ENCODE results near the gene AMY2A.
"Not testable (repeated sequence)": the region's sequence is repeated elsewhere in the genome, so short reads cannot be mapped to it uniquely, and the experiment has no call there.

Gene AMY2A

DNA sequence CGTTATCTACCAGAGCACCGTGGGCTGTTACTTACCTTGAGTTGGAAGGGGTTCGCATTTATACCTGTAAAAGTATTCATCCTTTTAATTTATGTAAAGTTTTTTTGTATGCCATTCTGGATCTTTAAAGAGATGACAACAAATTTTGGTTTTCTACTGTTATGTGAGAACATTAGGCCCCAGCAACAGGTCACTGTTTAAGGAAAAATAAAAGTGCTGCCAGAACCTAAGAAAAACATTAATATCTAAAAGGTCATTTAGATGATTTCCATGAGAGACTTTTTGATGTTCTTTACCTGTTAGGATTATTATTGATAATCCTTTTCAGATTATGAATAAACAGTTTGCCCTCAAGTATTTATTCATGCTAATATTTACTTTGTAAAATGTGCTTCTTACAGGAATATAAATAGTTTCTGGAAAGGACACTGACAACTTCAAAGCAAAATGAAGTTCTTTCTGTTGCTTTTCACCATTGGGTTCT lies at the start of gene AMY2A:
AMY2A (plus strand) TSS at position 434 of the 484 bp plus-strand sequence; CDS start at position 448, 14 bp downstream.
- in situ Hi-C loops (cut with MboI; ENCODE audit: low pct_unique_long_range_greater_than_20kb, low sequenced_read_pairs): not testable (repeated sequence)

DNA sequence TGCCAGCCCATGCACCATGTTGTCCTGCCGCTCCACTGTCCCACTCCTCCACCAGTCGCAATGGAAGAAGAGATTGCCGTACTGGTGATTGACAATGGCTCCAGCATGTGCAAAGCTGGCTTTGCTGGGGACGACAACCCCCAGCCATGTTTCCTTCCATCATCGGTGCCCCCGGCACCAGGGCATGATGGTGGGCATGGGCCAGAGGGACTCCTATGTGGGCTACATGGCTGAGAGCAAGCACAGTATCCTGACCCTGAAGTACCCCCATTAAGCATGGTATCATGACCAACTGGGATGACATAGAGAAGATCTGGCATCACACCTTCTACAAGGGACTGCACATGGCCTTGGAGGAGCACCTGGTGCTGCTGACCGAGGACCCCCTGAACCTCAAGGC lies 47.7 kb upstream of the AMY2A start:
- in situ Hi-C loops (cut with MboI; ENCODE audit: low pct_unique_long_range_greater_than_20kb, low sequenced_read_pairs): no loop called here
- DNase-seq: no peak

More for the DNA sequence above, at the start of gene AMY2A:
- not testable (repeated sequence) for DNase-seq

DNA sequence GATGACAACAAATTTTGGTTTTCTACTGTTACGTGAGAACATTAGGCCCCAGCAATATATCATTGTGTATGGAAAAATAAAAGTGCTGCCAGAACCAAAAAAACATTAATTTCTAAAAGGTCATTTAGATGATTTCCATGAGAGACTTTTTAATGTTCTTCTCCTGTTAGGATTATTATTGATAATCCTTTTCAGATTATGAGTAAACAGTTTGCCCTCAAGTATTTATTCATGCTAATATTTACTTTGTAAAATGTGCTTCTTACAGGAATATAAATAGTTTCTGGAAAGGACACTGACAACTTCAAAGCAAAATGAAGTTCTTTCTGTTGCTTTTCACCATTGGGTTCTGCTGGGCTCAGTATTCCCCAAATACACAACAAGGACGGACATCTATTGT lies 45.9 kb upstream of the AMY2A start, which contains the start of gene AMY2B:
AMY2B (plus strand) TSS at position 301 of the 400 bp plus-strand sequence; CDS start at position 315, 14 bp downstream.
- DNase-seq; in situ Hi-C loops (cut with MboI; ENCODE audit: low pct_unique_long_range_greater_than_20kb, low sequenced_read_pairs): not testable (repeated sequence)

DNA sequence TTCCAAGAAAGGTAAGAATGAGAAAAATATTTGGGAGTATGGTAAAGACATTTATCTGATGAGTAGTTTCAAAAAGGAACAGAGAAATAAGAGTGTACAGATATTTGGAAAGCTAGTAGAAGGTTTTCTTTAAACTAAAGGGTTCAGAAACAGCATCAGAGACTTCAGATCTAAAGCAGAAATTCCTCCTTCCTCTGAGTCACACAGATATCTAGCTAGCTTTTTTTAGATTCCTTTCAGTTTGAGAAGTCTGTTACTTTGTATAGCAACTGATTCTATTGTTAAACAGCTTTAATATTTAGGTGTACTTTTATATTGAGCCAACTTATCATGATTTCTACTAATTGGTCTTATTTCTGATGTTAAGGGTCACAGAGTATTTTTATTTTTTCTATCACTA lies 41.2 kb upstream of the AMY2A start:
- in situ Hi-C loops (cut with MboI; ENCODE audit: low pct_unique_long_range_greater_than_20kb, low sequenced_read_pairs): no loop called here
- DNase-seq: no peak

DNA sequence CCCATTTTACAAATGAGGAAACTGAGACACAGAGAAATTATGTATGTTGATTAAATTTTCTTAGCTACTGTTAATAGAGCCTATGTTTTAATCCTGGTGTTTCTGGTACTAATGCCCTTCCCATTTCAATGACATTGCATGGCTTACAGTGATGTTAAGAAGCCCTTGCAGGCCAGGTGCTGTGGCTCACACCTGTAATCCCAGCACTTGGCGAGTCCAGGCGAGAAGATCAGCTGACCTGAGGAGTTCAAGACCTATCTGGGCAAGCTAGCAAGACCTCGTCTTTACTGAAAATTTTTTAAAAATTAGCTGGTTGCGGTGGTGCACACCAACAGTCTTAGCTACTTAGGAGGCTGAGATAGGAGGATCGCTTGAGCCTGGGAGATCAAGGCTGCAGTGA lies 40.4 kb upstream of the AMY2A start:
- DNase-seq; in situ Hi-C loops (cut with MboI; ENCODE audit: low pct_unique_long_range_greater_than_20kb, low sequenced_read_pairs): not testable (repeated sequence)

DNA sequence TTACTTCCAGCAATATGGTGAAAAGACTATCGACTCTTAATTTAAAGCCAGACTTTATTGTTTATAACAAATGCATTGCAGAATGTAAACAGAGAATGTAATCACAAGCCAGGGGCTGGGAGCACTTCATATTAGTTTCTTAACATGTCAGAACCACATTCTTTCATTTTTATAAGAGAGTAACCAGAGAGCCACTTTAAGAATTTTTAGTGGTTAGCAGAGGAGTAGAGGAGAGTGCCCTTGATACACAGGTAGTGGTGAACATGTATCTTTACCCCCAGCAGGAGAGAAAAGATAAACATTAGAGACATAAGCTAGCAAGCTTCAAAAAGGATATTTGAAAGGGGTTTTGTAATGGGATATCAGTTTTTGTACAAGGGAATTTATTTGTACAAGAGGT lies 34.8 kb upstream of the AMY2A start:
- no peak for DNase-seq
- in situ Hi-C loops (cut with MboI; ENCODE audit: low pct_unique_long_range_greater_than_20kb, low sequenced_read_pairs): no loop called here

DNA sequence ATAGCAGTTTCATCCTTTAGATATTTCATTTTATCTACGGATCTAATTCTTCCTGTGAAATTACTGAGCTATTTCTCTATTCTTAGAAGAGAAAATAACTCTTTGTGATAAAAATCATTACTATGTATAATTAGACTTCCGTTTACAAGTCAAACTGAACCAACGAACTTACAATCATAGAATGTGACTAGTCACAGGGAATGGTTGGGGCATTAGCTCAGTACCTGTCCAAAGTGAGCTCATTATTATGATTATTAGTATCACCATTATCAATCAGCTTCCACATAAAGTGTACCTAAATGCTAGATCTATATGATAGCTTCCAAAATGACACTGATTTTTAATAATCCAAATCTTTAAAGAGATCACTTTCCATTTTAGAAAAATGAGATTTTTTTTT lies 33.3 kb upstream of the AMY2A start:
- no peak for DNase-seq
- in situ Hi-C loops (cut with MboI; ENCODE audit: low pct_unique_long_range_greater_than_20kb, low sequenced_read_pairs): no loop called here

DNA sequence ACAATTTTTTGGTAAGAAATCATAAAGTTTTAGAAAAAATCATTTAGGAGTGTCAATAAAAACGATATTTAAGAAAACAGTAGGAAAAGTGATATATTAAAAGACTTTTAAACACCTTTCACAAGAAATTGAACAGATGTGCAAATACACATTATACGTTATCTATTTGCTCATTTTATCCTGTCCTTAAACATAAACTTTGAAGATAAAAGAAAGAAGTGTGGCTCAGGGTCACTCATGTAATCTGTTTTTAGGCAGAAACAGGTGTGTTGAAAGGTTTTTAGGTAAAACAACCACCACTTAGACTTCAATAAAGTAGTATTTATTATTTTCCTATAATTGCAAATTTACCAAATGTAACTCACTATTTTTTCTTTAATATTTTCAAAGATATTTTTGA lies 32.7 kb upstream of the AMY2A start:
- no peak for DNase-seq
- in situ Hi-C loops (cut with MboI; ENCODE audit: low pct_unique_long_range_greater_than_20kb, low sequenced_read_pairs): no loop called here

DNA sequence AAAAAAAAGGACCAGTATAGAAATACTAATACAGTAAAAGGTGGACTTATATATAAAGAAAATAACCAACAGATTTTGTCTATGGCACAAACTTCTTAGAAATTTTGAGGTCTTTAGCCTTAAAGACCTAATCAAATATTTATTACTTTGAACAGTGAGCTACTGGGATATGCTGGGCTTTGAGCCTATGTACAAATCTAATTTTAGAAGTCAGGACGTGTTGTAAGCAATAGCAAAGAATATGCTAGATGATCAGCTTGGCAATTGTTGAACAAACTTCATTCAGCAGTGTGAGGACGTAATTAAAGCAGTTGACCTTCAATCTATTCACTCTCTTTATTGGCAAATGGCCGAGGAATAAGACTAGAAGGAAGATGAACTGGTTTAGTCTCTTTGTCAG lies 14.5 kb upstream of the AMY2A start:
- in situ Hi-C loops (cut with MboI; ENCODE audit: low pct_unique_long_range_greater_than_20kb, low sequenced_read_pairs); DNase-seq: not testable (repeated sequence)

DNA sequence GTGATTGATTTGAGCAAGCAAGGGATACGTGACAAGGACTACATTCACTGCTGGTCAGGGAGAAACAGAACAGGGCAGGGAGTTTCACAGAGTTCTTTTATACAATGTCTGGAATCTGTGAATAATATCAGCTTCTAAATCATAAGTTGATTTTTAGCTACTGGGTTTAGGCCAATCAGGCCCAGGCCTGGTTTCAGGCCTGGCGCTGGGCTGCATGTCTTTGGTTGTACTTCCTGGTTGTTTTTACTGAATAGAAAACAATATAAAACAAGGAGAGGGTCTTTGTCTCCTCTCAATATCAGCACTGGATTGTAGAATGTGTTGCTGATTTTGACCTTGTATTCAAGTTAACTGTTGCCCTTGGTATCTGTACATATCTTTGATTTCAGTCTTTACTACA lies 865 bp upstream of the AMY2A start:
- in situ Hi-C loops (cut with MboI; ENCODE audit: low pct_unique_long_range_greater_than_20kb, low sequenced_read_pairs): no loop called here
- DNase-seq: no peak

DNA sequence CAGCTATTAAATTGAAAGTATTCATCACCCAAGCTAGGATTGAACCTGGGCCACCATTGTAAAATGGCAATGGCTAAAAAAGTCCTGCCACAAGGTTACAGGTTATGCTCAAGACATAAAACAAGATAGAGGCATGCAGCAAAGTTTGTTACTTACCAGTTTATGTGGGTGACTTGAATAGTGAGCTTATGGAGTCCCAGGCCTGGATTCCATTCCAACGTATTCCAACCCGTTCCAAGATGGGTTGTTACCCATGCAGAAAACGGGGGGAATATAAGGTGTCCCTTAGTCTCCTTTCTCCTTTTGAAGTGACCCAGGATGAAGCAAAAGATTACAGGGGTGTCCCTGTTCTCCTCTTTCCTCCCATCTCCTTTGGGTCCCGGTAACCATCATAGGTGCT lies 10.2 kb downstream of the AMY2A start:
- DNase-seq; in situ Hi-C loops (cut with MboI; ENCODE audit: low pct_unique_long_range_greater_than_20kb, low sequenced_read_pairs): not testable (repeated sequence)

DNA sequence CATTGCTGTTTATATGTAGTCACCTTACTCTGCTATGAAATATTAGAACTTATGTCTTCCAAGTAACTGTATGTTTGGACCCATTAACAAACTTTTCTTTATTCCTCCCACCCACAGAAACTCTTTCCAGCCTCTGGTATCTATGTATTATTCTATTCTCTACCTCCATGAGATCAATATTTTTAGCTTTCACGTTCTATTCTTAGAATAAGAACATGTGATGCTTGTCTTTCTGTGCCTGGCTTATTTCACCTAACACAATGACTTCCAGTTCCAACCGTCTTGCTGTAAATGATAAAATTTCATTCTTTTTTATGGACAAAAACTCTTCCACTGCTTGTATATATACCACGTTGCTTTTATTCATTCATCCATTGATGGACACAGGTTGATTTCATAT lies 24.0 kb downstream of the AMY2A start:
- in situ Hi-C loops (cut with MboI; ENCODE audit: low pct_unique_long_range_greater_than_20kb, low sequenced_read_pairs); DNase-seq: not testable (repeated sequence)

DNA sequence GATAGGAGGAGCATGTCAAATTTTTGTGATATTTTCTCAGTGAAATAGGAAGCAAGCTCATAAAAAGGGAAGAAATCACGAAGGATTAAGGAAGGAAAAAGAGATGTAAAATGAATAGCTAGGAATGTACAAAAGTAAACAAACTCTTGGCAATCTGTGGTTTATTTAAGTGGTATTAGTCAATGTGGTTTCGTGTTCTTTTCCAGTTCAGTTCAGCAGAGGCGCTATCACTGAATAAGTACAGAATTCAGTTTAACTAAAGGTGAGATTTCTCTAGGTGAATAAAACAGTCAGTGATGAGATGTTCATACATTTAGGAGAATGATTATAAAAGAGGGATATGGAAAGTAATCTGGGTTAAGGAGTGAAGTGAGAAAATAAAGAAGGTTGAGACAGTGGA lies 26.7 kb downstream of the AMY2A start:
- in situ Hi-C loops (cut with MboI; ENCODE audit: low pct_unique_long_range_greater_than_20kb, low sequenced_read_pairs); DNase-seq: not testable (repeated sequence)

DNA sequence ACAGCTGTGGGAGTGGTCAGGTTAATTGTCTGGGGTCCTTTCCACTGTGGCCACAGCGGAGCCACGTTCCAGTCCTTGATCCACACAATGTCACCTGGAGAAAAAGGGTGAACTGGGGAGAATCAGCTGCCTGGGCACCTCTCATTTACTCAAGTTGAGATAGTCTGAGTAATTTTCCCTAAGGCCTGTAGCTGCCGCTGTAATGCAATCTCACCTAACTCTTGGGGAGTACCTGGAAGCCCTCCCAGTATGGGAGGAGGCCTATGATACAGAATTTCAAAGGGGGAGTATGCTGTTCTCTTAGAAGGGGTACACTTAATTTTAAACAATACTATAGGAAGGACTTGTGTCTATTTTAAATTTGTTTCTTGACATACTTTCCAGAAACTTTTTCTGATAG lies 33.1 kb downstream of the AMY2A start:
- DNase-seq; in situ Hi-C loops (cut with MboI; ENCODE audit: low pct_unique_long_range_greater_than_20kb, low sequenced_read_pairs): not testable (repeated sequence)

DNA sequence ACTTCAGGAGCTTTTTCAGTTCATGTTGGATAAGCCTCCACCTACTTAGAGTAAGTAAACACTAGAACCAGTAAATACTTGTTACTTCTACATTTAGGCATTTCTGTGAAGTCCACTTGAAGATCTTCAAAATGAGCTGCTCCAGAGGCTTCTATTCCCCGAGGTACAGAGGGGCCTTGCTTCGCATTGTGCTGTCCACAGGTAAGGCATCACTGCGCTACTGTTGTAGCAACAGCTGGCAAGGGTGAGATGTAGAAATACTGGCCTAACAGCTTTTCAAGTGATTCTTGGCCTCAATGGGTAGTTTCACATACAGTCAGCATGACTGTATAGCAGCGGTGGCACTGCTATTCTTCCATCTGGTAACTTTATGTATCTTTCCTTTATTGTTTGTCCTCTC lies 33.7 kb downstream of the AMY2A start:
- DNase-seq; in situ Hi-C loops (cut with MboI; ENCODE audit: low pct_unique_long_range_greater_than_20kb, low sequenced_read_pairs): not testable (repeated sequence)

DNA sequence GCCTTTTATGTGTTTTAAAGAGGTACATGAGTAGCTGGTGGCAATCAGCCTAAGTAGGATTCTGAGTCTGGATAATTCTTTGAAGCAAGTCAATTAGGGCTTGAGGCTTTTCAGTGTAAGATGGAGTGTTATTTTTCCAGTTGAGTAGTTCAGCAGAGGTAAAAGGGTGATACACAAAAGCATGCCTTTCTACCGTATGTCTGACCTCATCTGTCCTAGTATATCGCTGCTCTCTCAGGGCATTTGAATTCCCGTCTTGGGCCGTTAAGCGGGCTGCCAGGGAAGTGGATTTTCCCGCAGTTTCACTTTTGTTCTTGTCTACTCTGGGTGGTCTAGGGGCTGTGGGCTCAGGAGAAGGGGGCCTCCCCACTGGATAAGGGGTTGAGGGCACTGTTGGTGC lies 36.9 kb downstream of the AMY2A start:
- in situ Hi-C loops (cut with MboI; ENCODE audit: low pct_unique_long_range_greater_than_20kb, low sequenced_read_pairs); DNase-seq: not testable (repeated sequence)

DNA sequence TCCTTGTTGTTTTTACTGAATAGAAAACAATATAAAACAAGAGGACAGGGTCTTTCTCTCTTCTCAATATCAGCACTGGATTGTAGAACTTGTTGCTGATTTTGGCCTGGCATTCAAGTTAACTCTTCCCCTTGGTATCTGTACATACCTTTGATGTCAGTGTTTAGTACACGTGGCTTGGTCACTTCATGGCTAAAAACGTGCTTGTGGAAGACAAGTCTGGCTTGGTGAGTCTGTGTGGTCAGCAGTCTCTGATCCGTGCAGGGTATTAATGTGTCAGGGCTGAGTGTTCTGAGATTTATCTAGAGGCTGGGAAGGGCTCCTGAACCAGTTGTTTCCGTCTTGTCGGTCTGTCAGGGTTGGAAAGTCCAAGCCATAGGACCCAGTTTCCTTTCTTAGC lies 38.2 kb downstream of the AMY2A start, which contains the start of gene AMY1A:
AMY1A (plus strand) TSS at position 301 of the 400 bp plus-strand sequence. CDS start 571 bp downstream, outside the sequence.
- in situ Hi-C loops (cut with MboI; ENCODE audit: low pct_unique_long_range_greater_than_20kb, low sequenced_read_pairs): not testable (repeated sequence)

More for the DNA sequence above, 38.2 kb downstream of the AMY2A start, which contains the start of gene AMY1A:
- not testable (repeated sequence) for DNase-seq
